AG10803 (cell line): ENCODE measurements around the gene GNG12.

ENCODE experiments used
- DNase-seq: peaks from one replicate; pipeline ENCODE4 v3.0.0; 2010; ENCODE audit warnings: low read depth
- H3K4me3 ChIP-seq: 2 replicates; pipeline ENCODE4 v1.5.1; 2011; ENCODE audit warnings: mild to moderate bottlenecking, low read length, control low read depth
- TF ChIP-seq, protein P1 (sequence below): conservative IDR thresholded peaks from 2 replicates; pipeline ENCODE4 v1.5.1; 2011; ENCODE audit warnings: mild to moderate bottlenecking, low read length, control low read depth, inconsistent platforms

The GNG12 gene

GRCh38 chr1:67685067-67685557 is 148.2 kb downstream of the GNG12 start, which contains the start of gene GADD45A:
Gene GADD45A (plus strand): TSS chr1:67685201. CDS start chr1:67685495, 294 bp downstream.
- peak; percentile 100 for DNase-seq
- TF ChIP-seq, protein P1, sequence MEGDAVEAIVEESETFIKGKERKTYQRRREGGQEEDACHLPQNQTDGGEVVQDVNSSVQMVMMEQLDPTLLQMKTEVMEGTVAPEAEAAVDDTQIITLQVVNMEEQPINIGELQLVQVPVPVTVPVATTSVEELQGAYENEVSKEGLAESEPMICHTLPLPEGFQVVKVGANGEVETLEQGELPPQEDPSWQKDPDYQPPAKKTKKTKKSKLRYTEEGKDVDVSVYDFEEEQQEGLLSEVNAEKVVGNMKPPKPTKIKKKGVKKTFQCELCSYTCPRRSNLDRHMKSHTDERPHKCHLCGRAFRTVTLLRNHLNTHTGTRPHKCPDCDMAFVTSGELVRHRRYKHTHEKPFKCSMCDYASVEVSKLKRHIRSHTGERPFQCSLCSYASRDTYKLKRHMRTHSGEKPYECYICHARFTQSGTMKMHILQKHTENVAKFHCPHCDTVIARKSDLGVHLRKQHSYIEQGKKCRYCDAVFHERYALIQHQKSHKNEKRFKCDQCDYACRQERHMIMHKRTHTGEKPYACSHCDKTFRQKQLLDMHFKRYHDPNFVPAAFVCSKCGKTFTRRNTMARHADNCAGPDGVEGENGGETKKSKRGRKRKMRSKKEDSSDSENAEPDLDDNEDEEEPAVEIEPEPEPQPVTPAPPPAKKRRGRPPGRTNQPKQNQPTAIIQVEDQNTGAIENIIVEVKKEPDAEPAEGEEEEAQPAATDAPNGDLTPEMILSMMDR: no peak
- H3K4me3 ChIP-seq: peak within 1 kb of the TSS; percentile 94

- H3K4me3 ChIP-seq: peak overlapping the region; percentile 56
- TF ChIP-seq, protein P1: no peak
- no peak for DNase-seq
These were observed 148.7 kb downstream of the GNG12 start for GRCh38 chr1:67684526-67685066.

GRCh38 chr1:67683766-67684525 is 149.3 kb downstream of the GNG12 start:
- H3K4me3 ChIP-seq: peak overlapping the region; percentile 56
- DNase-seq: no peak
- TF ChIP-seq, protein P1: no peak

GRCh38 chr1:67683316-67683715 is 150.0 kb downstream of the GNG12 start:
- peak overlapping the region; percentile 4 for H3K4me3 ChIP-seq
- TF ChIP-seq, protein P1: no peak
- peak; percentile 74 for DNase-seq

GRCh38 chr1:67682659-67683197 is 150.5 kb downstream of the GNG12 start:
- no peak overlapping the region for H3K4me3 ChIP-seq
- DNase-seq: peak; percentile 83
- TF ChIP-seq, protein P1: no peak

GRCh38 chr1:67680486-67680885 is 152.8 kb downstream of the GNG12 start:
- TF ChIP-seq, protein P1: no peak
- no peak overlapping the region for H3K4me3 ChIP-seq
- no peak for DNase-seq
